GM19467 (cell line): Measurements from ENCODE around the gene NFKB2.

Experiments used
- ATAC-seq: cut with Tn5 transposase; IDR thresholded peaks from one replicate; pipeline ENCODE4 v1.9.1; 2021; ENCODE audit warnings: mild to moderate bottlenecking, moderate library complexity; ENCODE audit not compliant: unreplicated experiment

The NFKB2 gene

GRCh38 chr10:102407425-102408130 is 12.1 kb downstream of the NFKB2 start:
- no peak for ATAC-seq

GRCh38 chr10:102408131-102408727 is 12.7 kb downstream of the NFKB2 start:
- ATAC-seq: no peak

- ATAC-seq: no peak
Measured at GRCh38 chr10:102408728-102409603, 13.5 kb downstream of the NFKB2 start.

GRCh38 chr10:102409604-102410428 is 14.3 kb downstream of the NFKB2 start:
- ATAC-seq: no peak

GRCh38 chr10:102410429-102411073 is 15.0 kb downstream of the NFKB2 start:
- ATAC-seq: no peak

- ATAC-seq: no peak
Measured at GRCh38 chr10:102411341-102412255, 16.1 kb downstream of the NFKB2 start.

- ATAC-seq: no peak
Measured at GRCh38 chr10:102412293-102412692, 16.8 kb downstream of the NFKB2 start.

- ATAC-seq: no peak
Measured at GRCh38 chr10:102413053-102413705, 17.7 kb downstream of the NFKB2 start.

- no peak for ATAC-seq
Measured at GRCh38 chr10:102413806-102414561, 18.5 kb downstream of the NFKB2 start.

GRCh38 chr10:102414749-102415148 is 19.2 kb downstream of the NFKB2 start:
- no peak for ATAC-seq

GRCh38 chr10:102416283-102416682 is 20.8 kb downstream of the NFKB2 start:
- ATAC-seq: no peak

- no peak for ATAC-seq
Measured at GRCh38 chr10:102416695-102417094, 21.2 kb downstream of the NFKB2 start.

GRCh38 chr10:102418622-102419268 is 23.2 kb downstream of the NFKB2 start, which contains the start of gene PSD:
Gene PSD, minus strand, starts transcription at chr10:102418785. Its CDS starts 1,747 bp downstream, at chr10:102417038.
- ATAC-seq: no peak

- ATAC-seq: no peak
Measured at GRCh38 chr10:102419269-102420180, 24.0 kb downstream of the NFKB2 start.

- no peak for ATAC-seq
Measured at GRCh38 chr10:102420181-102420713, 24.7 kb downstream of the NFKB2 start.
